Endothelial cell (in vitro differentiated cells): ENCODE results near the gene MBOAT2. TPM values are rescaled to one million over a fixed set of nuclear protein-coding genes. Genes with fewer than 3 reads are reported as not detected.

Experiments used
- DNase-seq: peaks from one replicate; pipeline ENCODE4 v3.0.0; 2021; ENCODE audit warnings: low spot score
- H3K27ac Mint-ChIP-seq: one replicate; pipeline ENCODE4 v1.8.0; 2021; ENCODE audit warnings: mixed read lengths, inconsistent platforms; ENCODE audit not compliant: unreplicated experiment
- H3K27me3 Mint-ChIP-seq: one replicate; pipeline ENCODE4 v1.8.0; 2021; ENCODE audit warnings: mild to moderate bottlenecking, moderate library complexity, mixed read lengths, inconsistent platforms; ENCODE audit not compliant: unreplicated experiment
- H3K36me3 Mint-ChIP-seq: one replicate; pipeline ENCODE4 v1.8.0; 2021; ENCODE audit warnings: mild to moderate bottlenecking, low read depth, mixed read lengths, inconsistent platforms; ENCODE audit not compliant: unreplicated experiment
- H3K4me1 Mint-ChIP-seq: one replicate; pipeline ENCODE4 v1.8.0; 2021; ENCODE audit warnings: mild to moderate bottlenecking, mixed read lengths, inconsistent platforms; ENCODE audit not compliant: unreplicated experiment
- H3K4me3 Mint-ChIP-seq: one replicate; pipeline ENCODE4 v1.8.0; 2021; ENCODE audit warnings: mild to moderate bottlenecking, mixed read lengths, inconsistent platforms; ENCODE audit not compliant: unreplicated experiment
- H3K9me3 Mint-ChIP-seq: one replicate; pipeline ENCODE4 v1.8.0; 2021; ENCODE audit warnings: mixed read lengths, inconsistent platforms; ENCODE audit not compliant: unreplicated experiment
- CTCF ChIP-seq: fragments of 200-600 bp; sonication (generic); IDR thresholded peaks from one replicate; pipeline ENCODE4 v1.5.0; 2021; ENCODE audit warnings: antibody characterized with exemption; ENCODE audit not compliant: unreplicated experiment
- total RNA-seq: library from RNA; stranded (reverse); fragmentation: NEBNext Ultra II Directional; extraction: Animal tissue kit (Norgen Biotek cat#: 25700); gene quantifications from one replicate; pipeline ENCODE4 v1.2.1, GENCODE V29; 2021; ENCODE audit not compliant: unreplicated experiment

Gene MBOAT2
- total RNA-seq, 1 donor from 2014 or later, result 71.6 TPM

GRCh38 chr2:8877894-8878293, 125.6 kb downstream of the MBOAT2 start:
- H3K27me3 Mint-ChIP-seq, result no peaks in the 10 kb centered on the region
- peak overlapping the region; percentile 27 for H3K27ac Mint-ChIP-seq

GRCh38 chr2:8877332-8877731, 126.2 kb downstream of the MBOAT2 start:
- H3K4me3 Mint-ChIP-seq, result no peak overlapping the region
- no peaks in the 10 kb centered on the region for H3K4me1 Mint-ChIP-seq
- H3K9me3 Mint-ChIP-seq, result no peaks in the 10 kb centered on the region
- no peaks in the 10 kb centered on the region for H3K27me3 Mint-ChIP-seq
- TF ChIP-seq CTCF, result no peak
- H3K27ac Mint-ChIP-seq, result peak overlapping the region; percentile 27
- DNase-seq, result no peak
- H3K36me3 Mint-ChIP-seq, result peaks cover 24% of the 10 kb centered on the region

More at GRCh38 chr2:8877894-8878293, 125.6 kb downstream of the MBOAT2 start:
- H3K4me3 Mint-ChIP-seq, result no peak overlapping the region
- no peak for DNase-seq
- H3K36me3 Mint-ChIP-seq, result peaks cover 24% of the 10 kb centered on the region
- H3K9me3 Mint-ChIP-seq, result no peaks in the 10 kb centered on the region
- no peak for TF ChIP-seq CTCF
- H3K4me1 Mint-ChIP-seq, result no peaks in the 10 kb centered on the region

- Mint-ChIP-seq H3K36me3 (peaks cover 29% of the 10 kb centered on the region), H3K27me3 (no peaks in the 10 kb centered on the region), H3K4me3 (no peak overlapping the region), H3K27ac (no peak overlapping the region), H3K9me3 (no peaks in the 10 kb centered on the region), H3K4me1 (no peaks in the 10 kb centered on the region)
- TF ChIP-seq CTCF, result no peak
- DNase-seq, result no peak
Observed at GRCh38 chr2:8876628-8877027, 126.9 kb downstream of the MBOAT2 start.

GRCh38 chr2:8872821-8873432, 130.6 kb downstream of the MBOAT2 start:
- no peaks in the 10 kb centered on the region for H3K27me3 Mint-ChIP-seq
- H3K27ac Mint-ChIP-seq, result no peak overlapping the region
- no peak for DNase-seq
- TF ChIP-seq CTCF, result peak; percentile 65
- peaks cover 11% of the 10 kb centered on the region for H3K36me3 Mint-ChIP-seq
- H3K9me3 Mint-ChIP-seq, result no peaks in the 10 kb centered on the region
- H3K4me1 Mint-ChIP-seq, result no peaks in the 10 kb centered on the region
- H3K4me3 Mint-ChIP-seq, result no peak overlapping the region

- DNase-seq, result no peak
- no peaks in the 10 kb centered on the region for H3K27me3 Mint-ChIP-seq
- H3K9me3 Mint-ChIP-seq, result no peaks in the 10 kb centered on the region
- H3K4me3 Mint-ChIP-seq, result no peak overlapping the region
- TF ChIP-seq CTCF, result no peak
- H3K27ac Mint-ChIP-seq, result no peak overlapping the region
- H3K36me3 Mint-ChIP-seq, result peaks cover 8% of the 10 kb centered on the region
- H3K4me1 Mint-ChIP-seq, result no peaks in the 10 kb centered on the region
Observed at GRCh38 chr2:8870441-8870840, 133.0 kb downstream of the MBOAT2 start.
